Mesendoderm (in vitro differentiated cells): ENCODE data around the gene DYNC1I2.

ENCODE experiments used
- DNase-seq: peaks from one replicate; pipeline ENCODE4 v3.0.0; 2013
- H2AK5ac ChIP-seq: 2 replicates; pipeline ENCODE4 v1.6.1; 2013; ENCODE audit warnings: low read length, inconsistent platforms
- H2BK120ac ChIP-seq: 2 replicates; pipeline ENCODE4 v1.6.1; 2013; ENCODE audit warnings: low read depth, mild to moderate bottlenecking, low read length, moderate library complexity, mixed read lengths
- H2BK15ac ChIP-seq: replicated peaks from 2 replicates; pipeline ENCODE4 v1.6.1; 2013; ENCODE audit warnings: low read depth, mild to moderate bottlenecking, moderate library complexity
- H2BK5ac ChIP-seq: 2 replicates; pipeline ENCODE4 v1.6.1; 2013; ENCODE audit warnings: low read length, inconsistent platforms
- H3K18ac ChIP-seq: 2 replicates; pipeline ENCODE4 v1.6.1; 2013; ENCODE audit warnings: mild to moderate bottlenecking, low read length, mixed read lengths
- H3K23ac ChIP-seq: one replicate; pipeline ENCODE4 v1.6.1; 2013; ENCODE audit warnings: low read length
- H3K27ac ChIP-seq: 2 replicates; pipeline ENCODE4 v1.5.1; 2013; ENCODE audit warnings: low read depth, mild to moderate bottlenecking, inconsistent platforms, low read length, moderate library complexity
- H3K27me3 ChIP-seq: 2 replicates; pipeline ENCODE4 v1.6.1; 2013; ENCODE audit warnings: low read length, control low read depth, mild to moderate bottlenecking, inconsistent platforms; ENCODE audit not compliant: insufficient read depth, poor library complexity
- H3K36me3 ChIP-seq: 2 replicates; pipeline ENCODE4 v1.6.1; 2013; ENCODE audit warnings: low read length, inconsistent platforms; ENCODE audit not compliant: control insufficient read depth, insufficient read depth
- H3K4ac ChIP-seq: one replicate; pipeline ENCODE4 v1.6.1; 2013; ENCODE audit warnings: low read depth, mild to moderate bottlenecking, low read length, moderate library complexity
- H3K4me1 ChIP-seq: 2 replicates; pipeline ENCODE4 v1.6.1; 2013; ENCODE audit warnings: low read depth, low read length, inconsistent platforms; ENCODE audit not compliant: control insufficient read depth
- H3K4me2 ChIP-seq: 2 replicates; pipeline ENCODE4 v1.6.1; 2013; ENCODE audit warnings: low read length
- H3K4me3 ChIP-seq: 2 replicates; pipeline ENCODE4 v1.5.1; 2013; ENCODE audit warnings: mild to moderate bottlenecking, low read length
- H3K56ac ChIP-seq: one replicate; pipeline ENCODE4 v1.6.1; 2013; ENCODE audit warnings: low read length
- H3K79me1 ChIP-seq: 2 replicates; pipeline ENCODE4 v1.6.1; 2013; ENCODE audit warnings: low read length, inconsistent platforms
- H3K79me2 ChIP-seq: 2 replicates; pipeline ENCODE4 v1.6.1; 2013; ENCODE audit warnings: mild to moderate bottlenecking, low read length; ENCODE audit not compliant: control insufficient read depth, insufficient read depth
- H3K9ac ChIP-seq: 2 replicates; pipeline ENCODE4 v1.6.1; 2013; ENCODE audit warnings: low read length, inconsistent platforms
- H4K5ac ChIP-seq: one replicate; pipeline ENCODE4 v1.6.1; 2013; ENCODE audit warnings: low read length
- H4K8ac ChIP-seq: one replicate; pipeline ENCODE4 v1.6.1; 2013; ENCODE audit warnings: low read depth, mild to moderate bottlenecking, control low read depth, low read length, moderate library complexity
- WGBS: extraction: QIAGEN DNeasy Blood & Tissue Kit; methylation state at CpG from one replicate; pipeline ENCODE4 v1.1.7; 2013; ENCODE audit warnings: low lambda C conversion rate, missing lambda C conversion rate; ENCODE audit not compliant: insufficient coverage; ENCODE audit errors: extremely low coverage; 5-methylcytosine and 5-hydroxymethylcytosine counted together

Gene DYNC1I2

GRCh38 chr2:171719660-171720059 is 32.4 kb downstream of the DYNC1I2 start:
- Histone ChIP-seq H3K4me1 (no peaks in the 10 kb centered on the region), H3K27ac (no peak overlapping the region), H3K9ac (no peak overlapping the region), H3K56ac (no peak overlapping the region), H3K36me3 (no peaks in the 10 kb centered on the region), H4K5ac (no peak overlapping the region), H3K4me3 (no peak overlapping the region), H3K18ac (no peak overlapping the region), H2BK15ac (no peak overlapping the region), H2BK120ac (no peak overlapping the region), H3K79me2 (no peaks in the 10 kb centered on the region), H3K23ac (no peak overlapping the region), H2AK5ac (no peak overlapping the region), H2BK5ac (no peak overlapping the region), H3K4me2 (no peak overlapping the region), H4K8ac (no peak overlapping the region), H3K27me3 (no peaks in the 10 kb centered on the region), H3K79me1 (peaks cover 2% of the 10 kb centered on the region), H3K4ac (no peak overlapping the region)
- no CpG with 5 or more reads among the region's 3 CpGs for WGBS
- no peak for DNase-seq

- H2BK15ac ChIP-seq = no peak overlapping the region
- H3K56ac ChIP-seq = no peak overlapping the region
- DNase-seq = peak; percentile 45
- H3K27me3 ChIP-seq = no peaks in the 10 kb centered on the region
- no peak overlapping the region for H3K4me2 ChIP-seq
- H4K5ac ChIP-seq = no peak overlapping the region
- H3K79me2 ChIP-seq = no peaks in the 10 kb centered on the region
- H3K4ac ChIP-seq = no peak overlapping the region
- H2BK5ac ChIP-seq = no peak overlapping the region
- H3K4me3 ChIP-seq = no peak overlapping the region
- H3K79me1 ChIP-seq = peaks cover 2% of the 10 kb centered on the region
- no peak overlapping the region for H3K18ac ChIP-seq
- no peaks in the 10 kb centered on the region for H3K4me1 ChIP-seq
- no peak overlapping the region for H3K9ac ChIP-seq
- no peak overlapping the region for H3K23ac ChIP-seq
- H2BK120ac ChIP-seq = no peak overlapping the region
- H3K36me3 ChIP-seq = no peaks in the 10 kb centered on the region
- H2AK5ac ChIP-seq = no peak overlapping the region
- no peak overlapping the region for H3K27ac ChIP-seq
- no CpG with 5 or more reads among the region's 12 CpGs for WGBS
- no peak overlapping the region for H4K8ac ChIP-seq
Measured at GRCh38 chr2:171723716-171724683, 36.7 kb downstream of the DYNC1I2 start.

- no peak for DNase-seq
- Histone ChIP-seq H3K4me3 (no peak overlapping the region), H3K27ac (no peak overlapping the region), H3K36me3 (peaks cover 1% of the 10 kb centered on the region), H2BK15ac (no peak overlapping the region), H3K23ac (no peak overlapping the region), H3K4me2 (no peak overlapping the region), H2BK120ac (no peak overlapping the region), H3K79me2 (no peaks in the 10 kb centered on the region), H4K5ac (no peak overlapping the region), H3K56ac (no peak overlapping the region), H3K4ac (no peak overlapping the region), H3K9ac (no peak overlapping the region), H3K79me1 (peaks cover 2% of the 10 kb centered on the region), H4K8ac (no peak overlapping the region), H3K18ac (no peak overlapping the region), H3K27me3 (no peaks in the 10 kb centered on the region), H2AK5ac (no peak overlapping the region), H3K4me1 (no peaks in the 10 kb centered on the region), H2BK5ac (no peak overlapping the region)
- no CpG with 5 or more reads among the region's 1 CpG for WGBS
Measured at GRCh38 chr2:171726847-171727450, 39.7 kb downstream of the DYNC1I2 start.

- Histone ChIP-seq H3K36me3 (peaks cover 1% of the 10 kb centered on the region), H3K4me1 (no peaks in the 10 kb centered on the region)
Measured at GRCh38 chr2:171728989-171729951, 42.0 kb downstream of the DYNC1I2 start.

GRCh38 chr2:171729952-171730317 is 42.7 kb downstream of the DYNC1I2 start:
- H3K4me3 ChIP-seq = no peak overlapping the region
- H2BK5ac ChIP-seq = no peak overlapping the region
- H4K8ac ChIP-seq = no peak overlapping the region
- no peak overlapping the region for H3K56ac ChIP-seq
- H2BK15ac ChIP-seq = no peak overlapping the region
- no peak overlapping the region for H3K27ac ChIP-seq
- no peak for DNase-seq
- no peak overlapping the region for H3K4ac ChIP-seq
- H4K5ac ChIP-seq = no peak overlapping the region
- H3K9ac ChIP-seq = no peak overlapping the region
- no peaks in the 10 kb centered on the region for H3K27me3 ChIP-seq
- no peak overlapping the region for H3K18ac ChIP-seq
- H3K79me2 ChIP-seq = no peaks in the 10 kb centered on the region
- H3K79me1 ChIP-seq = no peaks in the 10 kb centered on the region
- peaks cover 1% of the 10 kb centered on the region for H3K36me3 ChIP-seq
- no peak overlapping the region for H3K23ac ChIP-seq
- WGBS = no CpG with 5 or more reads among the region's 3 CpGs
- no peak overlapping the region for H2AK5ac ChIP-seq
- H2BK120ac ChIP-seq = no peak overlapping the region
- H3K4me2 ChIP-seq = no peak overlapping the region
- no peaks in the 10 kb centered on the region for H3K4me1 ChIP-seq

More at GRCh38 chr2:171728989-171729951, 42.0 kb downstream of the DYNC1I2 start:
- Histone ChIP-seq H3K27me3 (no peaks in the 10 kb centered on the region), H3K4me2 (no peak overlapping the region), H3K9ac (no peak overlapping the region), H3K79me2 (no peaks in the 10 kb centered on the region), H2BK15ac (no peak overlapping the region), H3K18ac (no peak overlapping the region), H3K56ac (no peak overlapping the region), H3K4ac (no peak overlapping the region), H2BK5ac (no peak overlapping the region), H2AK5ac (no peak overlapping the region), H3K23ac (no peak overlapping the region), H3K79me1 (peaks cover 2% of the 10 kb centered on the region), H4K8ac (no peak overlapping the region), H2BK120ac (no peak overlapping the region), H3K4me3 (no peak overlapping the region), H4K5ac (no peak overlapping the region), H3K27ac (no peak overlapping the region)
- 100% methylated on average over 1 of the region's 3 CpGs for WGBS
- DNase-seq = no peak
